ENCODE measurements around the gene ZNF785. TPM values are rescaled to one million over a fixed set of nuclear protein-coding genes. Genes with fewer than 3 reads are reported as not detected.
A peak's percentile ranks its signal among the peaks of the same experiment; 100 is the strongest.

The ZNF785 gene
- total and polyA plus RNA-seq, 2 of the 13 experiments (the other 11 are each of a cell fraction or from before 2014, with no cell fraction given), result 0.01 TPM; not detected in 1

DNA sequence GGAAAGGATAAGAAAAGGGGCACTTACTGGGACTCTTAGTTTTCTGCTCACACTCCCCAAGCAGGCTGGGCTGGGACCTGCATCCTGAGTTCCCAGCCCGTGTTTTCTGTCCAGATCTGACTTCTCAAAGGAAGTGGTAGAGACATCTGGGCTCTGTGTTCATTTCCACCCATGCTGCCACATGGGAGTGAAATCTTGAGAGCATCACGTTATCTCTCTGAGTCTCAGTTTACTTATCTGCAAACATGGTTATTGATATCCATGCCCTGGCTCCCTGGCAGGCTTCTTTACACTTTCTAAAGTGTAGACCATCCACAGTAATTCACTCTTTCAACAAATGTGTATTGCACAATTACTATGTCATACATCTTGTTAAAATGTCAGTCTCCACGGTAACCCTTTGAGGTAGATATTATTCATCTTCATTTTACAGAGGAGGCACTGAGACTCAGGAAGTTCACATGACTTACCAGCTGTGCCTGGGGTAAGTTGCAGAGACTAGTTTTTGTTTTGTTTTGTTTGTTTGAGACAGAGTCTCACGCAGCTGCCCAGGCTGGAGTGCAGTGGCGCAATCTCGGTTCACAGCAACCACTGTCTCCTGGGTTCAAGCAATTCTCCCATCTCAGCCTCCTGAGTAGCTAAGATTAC lies 17.4 kb downstream of the ZNF785 start:
- FAIRE-seq (peak; percentile 34), DNase-seq (ENCODE audit: low spot score) (peak; percentile 62), ATAC-seq (no peak)
- CTCF ChIA-PET (ENCODE audit: low intra/inter-chr PET ratio, low total read pairs), result no interaction called here
- Histone ChIP-seq H3K4me3 (replicated peaks in 1 of 3; ENCODE audit: insufficient read depth in 1 of 3, low read depth in 2 of 3, low read length in 3 of 3) (no peak overlapping the region), H2AFZ (ENCODE audit: low read length) (no peak overlapping the region), H3K79me2 (ENCODE audit: insufficient read depth, low read length) (peaks cover 2% of the 10 kb centered on the region), H3K27me3 (ENCODE audit: control insufficient read depth in 1 of 2, insufficient read depth in 2 of 2, low read length in 2 of 2) (no peaks in the 10 kb centered on the region), H3K4me1 (ENCODE audit: insufficient read depth, low read length) (peaks cover 57% of the 10 kb centered on the region), H3K36me3 (replicated peaks in 1 of 2; ENCODE audit: control insufficient read depth in 1 of 2, insufficient read depth in 2 of 2, low read length in 2 of 2) (no peaks in the 10 kb centered on the region), H4K20me1 (ENCODE audit: insufficient read depth, low read length) (no peaks in the 10 kb centered on the region), H3K4me2 (ENCODE audit: low read depth, low read length) (peak overlapping the region; percentile 37), H3K9ac (ENCODE audit: insufficient read depth, low read depth, low read length) (no peak overlapping the region), H3K27ac (ENCODE audit: extremely low read length, insufficient read depth, low read length) (no peak overlapping the region), H3K9me3 (ENCODE audit: low read length) (no peaks in the 10 kb centered on the region)
- POLR2A ChIA-PET, result interaction anchor here (0.5 to 3.9 kb wide), 10 partner anchors 10 to 402 kb away, joined by 3 to 36 read pairs (median 4); partner anchors contain the start of genes SEPHS2, ZNF689, ZNF747 and ZNF764
- 6% methylated on average over 6 of the region's 6 CpGs for WGBS (ENCODE audit: low lambda C conversion rate)
- intact Hi-C loops (cut with micrococcal nuclease; ENCODE audit: unreplicated experiment) (loop anchor here (1.0 kb wide), 1 partner anchor 29 kb away; no protein-coding TSS in a partner anchor), in situ Hi-C loops (cut with HindIII; ENCODE audit: extremely low pct_ligation_motif_present, low pct_unique_long_range_greater_than_20kb) (no loop called here)
- no TSS peak for BruUV-seq (replicated peaks)
- TF ChIP-seq, protein P1, sequence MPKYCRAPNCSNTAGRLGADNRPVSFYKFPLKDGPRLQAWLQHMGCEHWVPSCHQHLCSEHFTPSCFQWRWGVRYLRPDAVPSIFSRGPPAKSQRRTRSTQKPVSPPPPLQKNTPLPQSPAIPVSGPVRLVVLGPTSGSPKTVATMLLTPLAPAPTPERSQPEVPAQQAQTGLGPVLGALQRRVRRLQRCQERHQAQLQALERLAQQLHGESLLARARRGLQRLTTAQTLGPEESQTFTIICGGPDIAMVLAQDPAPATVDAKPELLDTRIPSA (CRISPR knock-in tag; IDR thresholded peaks at IDR 0.05; ENCODE audit: borderline replicate concordance), result no peak
- 0 out of 2 replicates have a peak, but pooled peaks have one; percentile 36 for TF ChIP-seq HOXD1 (CRISPR knock-in tag; IDR thresholded peaks at IDR 0.05)
- 0 out of 2 replicates have a peak, but pooled peaks have one; percentile 21 for TF ChIP-seq SPEN (CRISPR knock-in tag; IDR thresholded peaks at IDR 0.05; ENCODE audit: low read depth)
- TF ChIP-seq, protein P2, sequence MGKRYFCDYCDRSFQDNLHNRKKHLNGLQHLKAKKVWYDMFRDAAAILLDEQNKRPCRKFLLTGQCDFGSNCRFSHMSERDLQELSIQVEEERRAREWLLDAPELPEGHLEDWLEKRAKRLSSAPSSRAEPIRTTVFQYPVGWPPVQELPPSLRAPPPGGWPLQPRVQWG (CRISPR knock-in tag; IDR thresholded peaks at IDR 0.05; ENCODE audit: borderline replicate concordance, low read depth), result no peak
- TF ChIP-seq, protein P3, sequence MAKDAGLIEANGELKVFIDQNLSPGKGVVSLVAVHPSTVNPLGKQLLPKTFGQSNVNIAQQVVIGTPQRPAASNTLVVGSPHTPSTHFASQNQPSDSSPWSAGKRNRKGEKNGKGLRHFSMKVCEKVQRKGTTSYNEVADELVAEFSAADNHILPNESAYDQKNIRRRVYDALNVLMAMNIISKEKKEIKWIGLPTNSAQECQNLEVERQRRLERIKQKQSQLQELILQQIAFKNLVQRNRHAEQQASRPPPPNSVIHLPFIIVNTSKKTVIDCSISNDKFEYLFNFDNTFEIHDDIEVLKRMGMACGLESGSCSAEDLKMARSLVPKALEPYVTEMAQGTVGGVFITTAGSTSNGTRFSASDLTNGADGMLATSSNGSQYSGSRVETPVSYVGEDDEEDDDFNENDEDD (CRISPR knock-in tag; IDR thresholded peaks at IDR 0.05; ENCODE audit: borderline replicate concordance), result peak; percentile 2; the same call in 1 of the 2 replicates
- TF ChIP-seq, protein P4, sequence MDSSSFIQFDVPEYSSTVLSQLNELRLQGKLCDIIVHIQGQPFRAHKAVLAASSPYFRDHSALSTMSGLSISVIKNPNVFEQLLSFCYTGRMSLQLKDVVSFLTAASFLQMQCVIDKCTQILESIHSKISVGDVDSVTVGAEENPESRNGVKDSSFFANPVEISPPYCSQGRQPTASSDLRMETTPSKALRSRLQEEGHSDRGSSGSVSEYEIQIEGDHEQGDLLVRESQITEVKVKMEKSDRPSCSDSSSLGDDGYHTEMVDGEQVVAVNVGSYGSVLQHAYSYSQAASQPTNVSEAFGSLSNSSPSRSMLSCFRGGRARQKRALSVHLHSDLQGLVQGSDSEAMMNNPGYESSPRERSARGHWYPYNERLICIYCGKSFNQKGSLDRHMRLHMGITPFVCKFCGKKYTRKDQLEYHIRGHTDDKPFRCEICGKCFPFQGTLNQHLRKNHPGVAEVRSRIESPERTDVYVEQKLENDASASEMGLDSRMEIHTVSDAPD (CRISPR knock-in tag; IDR thresholded peaks at IDR 0.05), result no peak
- TF ChIP-seq, protein P5, sequence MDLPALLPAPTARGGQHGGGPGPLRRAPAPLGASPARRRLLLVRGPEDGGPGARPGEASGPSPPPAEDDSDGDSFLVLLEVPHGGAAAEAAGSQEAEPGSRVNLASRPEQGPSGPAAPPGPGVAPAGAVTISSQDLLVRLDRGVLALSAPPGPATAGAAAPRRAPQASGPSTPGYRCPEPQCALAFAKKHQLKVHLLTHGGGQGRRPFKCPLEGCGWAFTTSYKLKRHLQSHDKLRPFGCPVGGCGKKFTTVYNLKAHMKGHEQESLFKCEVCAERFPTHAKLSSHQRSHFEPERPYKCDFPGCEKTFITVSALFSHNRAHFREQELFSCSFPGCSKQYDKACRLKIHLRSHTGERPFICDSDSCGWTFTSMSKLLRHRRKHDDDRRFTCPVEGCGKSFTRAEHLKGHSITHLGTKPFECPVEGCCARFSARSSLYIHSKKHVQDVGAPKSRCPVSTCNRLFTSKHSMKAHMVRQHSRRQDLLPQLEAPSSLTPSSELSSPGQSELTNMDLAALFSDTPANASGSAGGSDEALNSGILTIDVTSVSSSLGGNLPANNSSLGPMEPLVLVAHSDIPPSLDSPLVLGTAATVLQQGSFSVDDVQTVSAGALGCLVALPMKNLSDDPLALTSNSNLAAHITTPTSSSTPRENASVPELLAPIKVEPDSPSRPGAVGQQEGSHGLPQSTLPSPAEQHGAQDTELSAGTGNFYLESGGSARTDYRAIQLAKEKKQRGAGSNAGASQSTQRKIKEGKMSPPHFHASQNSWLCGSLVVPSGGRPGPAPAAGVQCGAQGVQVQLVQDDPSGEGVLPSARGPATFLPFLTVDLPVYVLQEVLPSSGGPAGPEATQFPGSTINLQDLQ (CRISPR knock-in tag; IDR thresholded peaks at IDR 0.05), result no peak
- no peak for TF ChIP-seq ZNF577 (CRISPR knock-in tag; IDR thresholded peaks at IDR 0.05; ENCODE audit: borderline replicate concordance, low read depth)
- TF ChIP-seq TCF7 (IDR thresholded peaks at IDR 0.05; ENCODE audit: low read depth), result 0 out of 2 replicates have a peak, but pooled peaks have one; percentile 8
- TF ChIP-seq DPF2 (CRISPR knock-in tag; IDR thresholded peaks at IDR 0.05; ENCODE audit: borderline replicate concordance, low read depth), result 0 out of 2 replicates have a peak, but pooled peaks have one; percentile 19
- TF ChIP-seq CEBPG (CRISPR knock-in tag; IDR thresholded peaks at IDR 0.05), result peak; percentile 86
- TF ChIP-seq FOXA3 (CRISPR knock-in tag; IDR thresholded peaks at IDR 0.05), result peak; percentile 24; the same call in 1 of the 2 replicates
